PC-3 (cell line): Measurements from ENCODE around the gene MPV17.
A peak's percentile ranks its signal among the peaks of the same experiment; 100 is the strongest.

Experiments used
- EZH2 ChIP-seq: fragments of 300-600 bp; sonication (generic); IDR thresholded peaks from one replicate; pipeline ENCODE4 v1.6.1; 2017; ENCODE audit warnings: antibody characterized with exemption, mild to moderate bottlenecking, low read length; ENCODE audit not compliant: unreplicated experiment
- TF ChIP-seq, protein P1 (sequence below): fragments of 300-600 bp; sonication (generic); conservative IDR thresholded peaks from 2 replicates; pipeline ENCODE4 v1.5.1; 2017; ENCODE audit warnings: antibody characterized with exemption, low read depth, mild to moderate bottlenecking, low read length

GRCh38 chr2:27264753-27265535, 58.0 kb downstream of the MPV17 start:
- no peak for TF ChIP-seq EZH2
- TF ChIP-seq, protein P1, sequence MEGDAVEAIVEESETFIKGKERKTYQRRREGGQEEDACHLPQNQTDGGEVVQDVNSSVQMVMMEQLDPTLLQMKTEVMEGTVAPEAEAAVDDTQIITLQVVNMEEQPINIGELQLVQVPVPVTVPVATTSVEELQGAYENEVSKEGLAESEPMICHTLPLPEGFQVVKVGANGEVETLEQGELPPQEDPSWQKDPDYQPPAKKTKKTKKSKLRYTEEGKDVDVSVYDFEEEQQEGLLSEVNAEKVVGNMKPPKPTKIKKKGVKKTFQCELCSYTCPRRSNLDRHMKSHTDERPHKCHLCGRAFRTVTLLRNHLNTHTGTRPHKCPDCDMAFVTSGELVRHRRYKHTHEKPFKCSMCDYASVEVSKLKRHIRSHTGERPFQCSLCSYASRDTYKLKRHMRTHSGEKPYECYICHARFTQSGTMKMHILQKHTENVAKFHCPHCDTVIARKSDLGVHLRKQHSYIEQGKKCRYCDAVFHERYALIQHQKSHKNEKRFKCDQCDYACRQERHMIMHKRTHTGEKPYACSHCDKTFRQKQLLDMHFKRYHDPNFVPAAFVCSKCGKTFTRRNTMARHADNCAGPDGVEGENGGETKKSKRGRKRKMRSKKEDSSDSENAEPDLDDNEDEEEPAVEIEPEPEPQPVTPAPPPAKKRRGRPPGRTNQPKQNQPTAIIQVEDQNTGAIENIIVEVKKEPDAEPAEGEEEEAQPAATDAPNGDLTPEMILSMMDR, result peak; percentile 71
